Measurements from ENCODE around the gene TLR6. TPM values are rescaled to one million over a fixed set of nuclear protein-coding genes. Genes with fewer than 3 reads are reported as not detected.

The TLR6 gene
- total and polyA plus RNA-seq, 10 of the 15 experiments (the other 5 are each of a cell fraction or from before 2014, with no cell fraction given): 1.1 to 49.4 (median 12.5) TPM

DNA sequence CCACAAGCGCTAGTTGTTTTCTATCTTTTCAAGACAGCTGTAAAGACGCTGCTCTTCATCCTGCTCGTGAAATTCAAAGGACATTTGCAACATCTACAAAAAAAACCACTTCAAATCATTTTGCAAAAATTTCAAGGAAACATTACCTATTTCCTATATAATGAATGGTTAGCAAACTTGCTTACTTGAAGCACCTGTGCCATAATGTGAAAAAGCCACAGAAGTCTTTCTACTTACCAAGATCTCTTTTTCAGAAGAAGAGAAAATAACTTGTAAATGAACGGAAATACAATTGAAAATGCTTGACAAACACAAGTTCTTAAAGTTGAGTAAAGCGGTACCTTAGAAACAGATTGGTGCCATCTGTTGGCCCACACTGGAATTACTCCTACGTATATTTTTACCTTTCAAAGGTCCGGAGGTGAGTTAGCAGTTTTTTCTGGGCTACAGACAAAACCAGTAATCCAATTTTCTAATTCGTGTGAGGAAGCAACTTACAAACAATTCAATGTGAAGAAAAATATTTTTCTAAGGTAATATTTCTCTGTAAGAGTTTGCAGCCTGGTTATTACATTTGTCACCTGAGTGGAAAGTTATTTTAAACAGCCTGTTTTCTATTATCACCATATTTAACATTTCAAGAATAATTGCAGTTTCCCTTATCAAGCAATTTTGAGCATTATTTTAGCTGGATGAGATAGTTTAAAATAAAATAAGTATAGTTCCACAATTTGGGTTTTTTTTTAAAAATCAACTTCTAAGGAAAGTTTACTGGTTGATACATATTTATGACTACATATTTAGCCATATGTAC is at the start of gene TLR6 (continued):
- TF ChIP-seq, protein P1, sequence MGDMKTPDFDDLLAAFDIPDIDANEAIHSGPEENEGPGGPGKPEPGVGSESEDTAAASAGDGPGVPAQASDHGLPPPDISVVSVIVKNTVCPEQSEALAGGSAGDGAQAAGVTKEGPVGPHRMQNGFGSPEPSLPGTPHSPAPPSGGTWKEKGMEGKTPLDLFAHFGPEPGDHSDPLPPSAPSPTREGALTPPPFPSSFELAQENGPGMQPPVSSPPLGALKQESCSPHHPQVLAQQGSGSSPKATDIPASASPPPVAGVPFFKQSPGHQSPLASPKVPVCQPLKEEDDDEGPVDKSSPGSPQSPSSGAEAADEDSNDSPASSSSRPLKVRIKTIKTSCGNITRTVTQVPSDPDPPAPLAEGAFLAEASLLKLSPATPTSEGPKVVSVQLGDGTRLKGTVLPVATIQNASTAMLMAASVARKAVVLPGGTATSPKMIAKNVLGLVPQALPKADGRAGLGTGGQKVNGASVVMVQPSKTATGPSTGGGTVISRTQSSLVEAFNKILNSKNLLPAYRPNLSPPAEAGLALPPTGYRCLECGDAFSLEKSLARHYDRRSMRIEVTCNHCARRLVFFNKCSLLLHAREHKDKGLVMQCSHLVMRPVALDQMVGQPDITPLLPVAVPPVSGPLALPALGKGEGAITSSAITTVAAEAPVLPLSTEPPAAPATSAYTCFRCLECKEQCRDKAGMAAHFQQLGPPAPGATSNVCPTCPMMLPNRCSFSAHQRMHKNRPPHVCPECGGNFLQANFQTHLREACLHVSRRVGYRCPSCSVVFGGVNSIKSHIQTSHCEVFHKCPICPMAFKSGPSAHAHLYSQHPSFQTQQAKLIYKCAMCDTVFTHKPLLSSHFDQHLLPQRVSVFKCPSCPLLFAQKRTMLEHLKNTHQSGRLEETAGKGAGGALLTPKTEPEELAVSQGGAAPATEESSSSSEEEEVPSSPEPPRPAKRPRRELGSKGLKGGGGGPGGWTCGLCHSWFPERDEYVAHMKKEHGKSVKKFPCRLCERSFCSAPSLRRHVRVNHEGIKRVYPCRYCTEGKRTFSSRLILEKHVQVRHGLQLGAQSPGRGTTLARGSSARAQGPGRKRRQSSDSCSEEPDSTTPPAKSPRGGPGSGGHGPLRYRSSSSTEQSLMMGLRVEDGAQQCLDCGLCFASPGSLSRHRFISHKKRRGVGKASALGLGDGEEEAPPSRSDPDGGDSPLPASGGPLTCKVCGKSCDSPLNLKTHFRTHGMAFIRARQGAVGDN (IDR thresholded peaks at IDR 0.05): peak; percentile 54; the same call in 1 of the 2 replicates
- TF ChIP-seq, protein P2, sequence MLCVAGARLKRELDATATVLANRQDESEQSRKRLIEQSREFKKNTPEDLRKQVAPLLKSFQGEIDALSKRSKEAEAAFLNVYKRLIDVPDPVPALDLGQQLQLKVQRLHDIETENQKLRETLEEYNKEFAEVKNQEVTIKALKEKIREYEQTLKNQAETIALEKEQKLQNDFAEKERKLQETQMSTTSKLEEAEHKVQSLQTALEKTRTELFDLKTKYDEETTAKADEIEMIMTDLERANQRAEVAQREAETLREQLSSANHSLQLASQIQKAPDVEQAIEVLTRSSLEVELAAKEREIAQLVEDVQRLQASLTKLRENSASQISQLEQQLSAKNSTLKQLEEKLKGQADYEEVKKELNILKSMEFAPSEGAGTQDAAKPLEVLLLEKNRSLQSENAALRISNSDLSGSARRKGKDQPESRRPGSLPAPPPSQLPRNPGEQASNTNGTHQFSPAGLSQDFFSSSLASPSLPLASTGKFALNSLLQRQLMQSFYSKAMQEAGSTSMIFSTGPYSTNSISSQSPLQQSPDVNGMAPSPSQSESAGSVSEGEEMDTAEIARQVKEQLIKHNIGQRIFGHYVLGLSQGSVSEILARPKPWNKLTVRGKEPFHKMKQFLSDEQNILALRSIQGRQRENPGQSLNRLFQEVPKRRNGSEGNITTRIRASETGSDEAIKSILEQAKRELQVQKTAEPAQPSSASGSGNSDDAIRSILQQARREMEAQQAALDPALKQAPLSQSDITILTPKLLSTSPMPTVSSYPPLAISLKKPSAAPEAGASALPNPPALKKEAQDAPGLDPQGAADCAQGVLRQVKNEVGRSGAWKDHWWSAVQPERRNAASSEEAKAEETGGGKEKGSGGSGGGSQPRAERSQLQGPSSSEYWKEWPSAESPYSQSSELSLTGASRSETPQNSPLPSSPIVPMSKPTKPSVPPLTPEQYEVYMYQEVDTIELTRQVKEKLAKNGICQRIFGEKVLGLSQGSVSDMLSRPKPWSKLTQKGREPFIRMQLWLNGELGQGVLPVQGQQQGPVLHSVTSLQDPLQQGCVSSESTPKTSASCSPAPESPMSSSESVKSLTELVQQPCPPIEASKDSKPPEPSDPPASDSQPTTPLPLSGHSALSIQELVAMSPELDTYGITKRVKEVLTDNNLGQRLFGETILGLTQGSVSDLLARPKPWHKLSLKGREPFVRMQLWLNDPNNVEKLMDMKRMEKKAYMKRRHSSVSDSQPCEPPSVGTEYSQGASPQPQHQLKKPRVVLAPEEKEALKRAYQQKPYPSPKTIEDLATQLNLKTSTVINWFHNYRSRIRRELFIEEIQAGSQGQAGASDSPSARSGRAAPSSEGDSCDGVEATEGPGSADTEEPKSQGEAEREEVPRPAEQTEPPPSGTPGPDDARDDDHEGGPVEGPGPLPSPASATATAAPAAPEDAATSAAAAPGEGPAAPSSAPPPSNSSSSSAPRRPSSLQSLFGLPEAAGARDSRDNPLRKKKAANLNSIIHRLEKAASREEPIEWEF (IDR thresholded peaks at IDR 0.05; ENCODE audit: insufficient replicate concordance, low read depth, low read length): peak; percentile 64
- TF ChIP-seq ZNF24 (IDR thresholded peaks at IDR 0.05): 0 out of 2 replicates have a peak, but pooled peaks have one; percentile 14
- TF ChIP-seq TBL1XR1 (IDR thresholded peaks at IDR 0.05; ENCODE audit: low read depth, low read length): 0 out of 2 replicates have a peak, but pooled peaks have one; percentile 0
- TF ChIP-seq SMC3 (IDR thresholded peaks at IDR 0.05; ENCODE audit: borderline replicate concordance, low read length): peak; percentile 79
- TF ChIP-seq, protein P3, sequence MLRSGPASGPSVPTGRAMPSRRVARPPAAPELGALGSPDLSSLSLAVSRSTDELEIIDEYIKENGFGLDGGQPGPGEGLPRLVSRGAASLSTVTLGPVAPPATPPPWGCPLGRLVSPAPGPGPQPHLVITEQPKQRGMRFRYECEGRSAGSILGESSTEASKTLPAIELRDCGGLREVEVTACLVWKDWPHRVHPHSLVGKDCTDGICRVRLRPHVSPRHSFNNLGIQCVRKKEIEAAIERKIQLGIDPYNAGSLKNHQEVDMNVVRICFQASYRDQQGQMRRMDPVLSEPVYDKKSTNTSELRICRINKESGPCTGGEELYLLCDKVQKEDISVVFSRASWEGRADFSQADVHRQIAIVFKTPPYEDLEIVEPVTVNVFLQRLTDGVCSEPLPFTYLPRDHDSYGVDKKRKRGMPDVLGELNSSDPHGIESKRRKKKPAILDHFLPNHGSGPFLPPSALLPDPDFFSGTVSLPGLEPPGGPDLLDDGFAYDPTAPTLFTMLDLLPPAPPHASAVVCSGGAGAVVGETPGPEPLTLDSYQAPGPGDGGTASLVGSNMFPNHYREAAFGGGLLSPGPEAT (IDR thresholded peaks at IDR 0.05; ENCODE audit: low read depth): peak; percentile 23; the same call in 1 of the 2 replicates
- no peak for TF ChIP-seq MYB (IDR thresholded peaks at IDR 0.05; ENCODE audit: borderline replicate concordance, low read depth, low read length)
- TF ChIP-seq RAD21 (IDR thresholded peaks at IDR 0.05; ENCODE audit: insufficient read depth, low read depth, low read length): peak; percentile 88
- no peak for TF ChIP-seq ESRRA (IDR thresholded peaks at IDR 0.05; ENCODE audit: low read length)
- TF ChIP-seq EP300 (IDR thresholded peaks at IDR 0.05; ENCODE audit: borderline replicate concordance in 1 of 2, control insufficient read depth in 1 of 2, low read depth in 2 of 2, low read length in 2 of 2): peak in 1 of 2 experiments; percentile 51; a peak in 1 of 4 replicates
- peak; percentile 14; the same call in 1 of the 2 replicates for TF ChIP-seq CREM (IDR thresholded peaks at IDR 0.05; ENCODE audit: low read depth)
- peak; percentile 41 for TF ChIP-seq FOXM1 (IDR thresholded peaks at IDR 0.05; ENCODE audit: low read depth, low read length)
